GM19328 (cell line): ENCODE measurements around the gene F2RL3.

Experiments used
- ATAC-seq: cut with Tn5 transposase; IDR thresholded peaks from one replicate; pipeline ENCODE4 v1.9.1; 2021; ENCODE audit warnings: mild to moderate bottlenecking, moderate library complexity; ENCODE audit not compliant: unreplicated experiment

The F2RL3 gene

DNA sequence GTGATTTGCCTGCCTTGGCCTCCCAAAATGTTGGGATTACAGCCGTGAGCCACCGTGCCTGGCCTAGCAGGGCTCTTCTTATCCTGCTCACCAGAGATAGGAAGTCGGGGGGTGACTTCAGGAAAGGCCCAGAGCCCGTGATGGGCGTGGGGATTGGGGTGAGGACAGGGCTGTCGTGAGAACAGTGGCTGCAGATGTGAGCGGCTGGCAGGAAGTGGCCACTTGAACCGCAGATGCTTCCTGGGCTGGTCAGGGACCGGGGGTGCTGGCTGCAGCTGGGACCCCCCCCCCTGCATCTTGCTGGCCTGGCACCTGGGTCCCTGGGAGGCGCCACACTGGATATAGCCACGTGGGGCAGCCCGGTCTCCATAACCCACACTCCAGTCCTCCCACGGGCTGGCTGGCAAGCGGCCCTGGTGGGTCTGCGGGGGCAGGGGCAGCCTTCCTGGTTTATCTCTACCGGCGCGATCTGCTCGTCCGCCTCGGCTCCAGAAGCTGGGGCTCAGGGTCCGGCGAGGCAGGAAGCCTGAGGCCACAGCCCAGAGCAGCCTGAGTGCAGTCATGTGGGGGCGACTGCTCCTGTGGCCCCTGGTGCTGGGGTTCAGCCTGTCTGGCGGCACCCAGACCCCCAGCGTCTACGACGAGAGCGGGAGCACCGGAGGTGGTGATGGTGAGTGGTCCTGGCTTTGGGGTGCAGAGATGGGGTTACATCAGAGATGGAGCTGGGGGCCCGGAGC is at the start of gene F2RL3:
F2RL3 (plus strand) TSS at position 371 of the 737 bp plus-strand sequence; CDS start at position 562, 191 bp downstream.
- ATAC-seq: no peak

DNA sequence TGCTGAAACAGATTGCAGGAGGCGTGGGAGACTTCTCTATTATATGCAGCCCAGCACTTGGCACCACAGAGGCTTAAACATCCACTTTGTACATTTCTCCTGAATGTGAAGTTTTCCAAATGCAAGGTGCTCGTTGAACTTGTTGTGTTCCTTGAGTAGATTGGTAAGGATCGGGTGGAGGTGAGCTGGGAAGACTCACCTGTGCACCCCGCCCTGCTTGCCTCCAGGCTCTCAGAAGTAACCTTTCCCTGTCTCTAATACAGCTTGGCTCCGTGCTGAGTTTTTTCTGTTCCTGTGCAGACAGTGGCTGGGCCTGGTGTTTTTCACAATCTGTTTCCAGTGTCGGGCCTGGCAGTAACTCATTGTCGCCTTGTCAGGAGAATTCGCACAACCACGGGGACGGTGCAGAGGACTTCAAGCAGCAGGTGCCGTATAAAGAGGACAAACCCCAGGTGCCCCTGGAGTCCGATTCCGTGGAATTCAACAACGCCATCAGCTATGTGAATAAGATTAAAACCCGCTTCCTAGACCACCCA is 47.3 kb upstream of the F2RL3 start:
- ATAC-seq: no peak

DNA sequence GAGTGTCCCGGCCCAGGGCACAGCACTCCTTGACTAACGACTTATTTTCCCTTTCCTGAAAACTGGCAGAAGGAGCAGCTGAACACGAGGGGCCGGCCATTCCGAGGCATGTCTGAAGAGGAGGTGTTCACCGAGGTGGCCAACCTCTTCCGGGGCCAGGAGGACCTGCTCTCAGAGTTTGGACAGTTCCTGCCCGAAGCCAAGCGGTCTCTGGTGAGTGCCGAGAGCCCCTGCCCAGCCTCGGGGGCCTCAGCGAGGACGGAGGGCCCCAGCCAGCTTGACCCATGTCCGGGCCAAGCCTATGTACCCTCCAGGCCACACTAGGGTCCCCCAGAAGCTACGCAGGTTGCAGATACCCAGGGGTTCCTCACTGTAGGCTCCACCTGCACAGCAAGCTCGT is 41.9 kb upstream of the F2RL3 start:
- no peak for ATAC-seq

DNA sequence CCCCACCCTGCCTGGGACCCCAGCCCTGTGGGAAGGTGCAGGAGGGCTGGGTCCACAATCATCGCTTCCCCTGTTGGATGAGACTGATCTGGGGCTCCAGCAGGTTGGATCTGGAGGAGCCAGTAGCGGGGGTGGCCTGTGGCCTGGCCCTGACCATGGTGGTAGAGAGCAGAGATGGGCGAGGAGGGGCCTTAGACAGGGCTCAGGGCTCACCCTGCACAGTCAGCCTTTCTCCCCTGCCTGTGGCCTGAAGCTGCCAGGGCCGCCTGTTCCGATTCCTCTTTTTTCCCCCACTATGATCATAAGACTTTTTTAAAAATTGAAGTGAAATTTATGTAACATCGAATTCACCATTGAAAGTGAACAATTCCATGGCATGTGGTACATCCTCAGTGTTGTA is 41.4 kb upstream of the F2RL3 start:
- no peak for ATAC-seq

DNA sequence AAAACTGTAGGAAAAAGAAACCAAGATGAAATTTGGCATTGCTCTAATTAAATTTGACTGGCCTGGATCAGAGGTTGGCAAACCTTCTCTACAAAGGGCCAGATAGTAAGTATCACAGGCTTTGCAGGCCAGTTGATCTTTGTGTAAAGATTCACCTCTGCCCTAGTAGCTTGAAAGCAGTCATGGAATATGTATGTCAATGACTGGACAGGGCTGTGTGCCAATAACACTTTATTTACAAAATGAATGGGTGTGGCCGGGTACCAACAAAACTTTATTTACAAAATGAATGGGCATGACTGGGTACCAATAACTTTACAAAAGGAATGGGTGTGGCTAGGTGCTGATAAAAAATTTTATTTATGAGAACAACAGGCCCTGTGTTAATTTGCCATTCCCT is 39.6 kb upstream of the F2RL3 start:
- ATAC-seq: no peak

DNA sequence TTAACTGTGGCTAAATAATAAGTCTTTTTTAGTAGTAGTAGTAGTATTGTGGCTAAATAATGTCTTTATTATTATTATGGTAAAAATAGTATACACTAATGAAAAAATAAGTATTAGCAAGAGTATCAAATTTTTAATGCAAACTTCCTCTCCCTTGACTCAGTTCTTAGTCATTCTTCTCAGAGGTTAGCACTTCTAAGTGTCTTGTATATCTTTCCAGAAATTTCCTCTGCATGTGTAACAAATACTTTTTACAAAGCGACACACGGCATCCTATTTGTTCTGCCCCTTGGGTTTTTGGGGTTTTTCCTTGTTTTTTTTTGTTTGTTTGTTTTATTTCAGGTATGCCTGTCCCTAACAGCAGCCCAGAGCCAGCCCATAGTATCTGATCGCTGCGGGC is 38.7 kb upstream of the F2RL3 start:
- no peak for ATAC-seq

DNA sequence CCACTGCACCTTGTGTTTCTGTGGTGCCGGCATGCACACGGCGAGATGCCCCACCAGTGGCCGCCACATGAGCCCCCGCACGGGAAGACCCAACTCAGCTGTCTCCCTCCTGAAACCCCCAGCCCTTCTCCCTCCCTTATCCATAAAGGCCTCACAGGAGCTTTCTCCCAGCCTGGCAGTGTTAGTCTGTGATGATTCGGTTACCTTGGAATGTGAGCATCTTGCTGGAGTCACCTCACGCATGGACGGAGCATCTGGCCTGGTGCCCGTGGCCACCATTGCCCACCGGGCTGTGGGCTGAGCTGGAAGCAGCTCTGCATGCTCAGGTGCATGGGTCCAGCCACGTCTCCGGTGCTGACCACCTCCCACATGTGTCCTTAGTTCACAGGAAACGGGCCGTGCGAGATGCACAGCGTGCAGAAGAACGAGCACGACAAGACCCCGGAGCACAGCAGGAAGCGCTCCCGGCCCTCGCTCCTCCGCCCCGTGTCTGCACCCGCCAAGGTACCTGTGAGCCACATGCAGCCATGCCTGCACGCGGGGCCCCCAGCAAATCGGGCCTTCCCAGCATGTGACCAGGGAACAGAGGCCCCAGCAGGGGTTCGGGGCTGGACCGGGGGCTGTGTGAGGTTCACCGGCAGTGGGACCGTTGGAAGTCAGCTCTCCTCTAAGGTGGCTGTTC is 37.6 kb upstream of the F2RL3 start:
- no peak for ATAC-seq

DNA sequence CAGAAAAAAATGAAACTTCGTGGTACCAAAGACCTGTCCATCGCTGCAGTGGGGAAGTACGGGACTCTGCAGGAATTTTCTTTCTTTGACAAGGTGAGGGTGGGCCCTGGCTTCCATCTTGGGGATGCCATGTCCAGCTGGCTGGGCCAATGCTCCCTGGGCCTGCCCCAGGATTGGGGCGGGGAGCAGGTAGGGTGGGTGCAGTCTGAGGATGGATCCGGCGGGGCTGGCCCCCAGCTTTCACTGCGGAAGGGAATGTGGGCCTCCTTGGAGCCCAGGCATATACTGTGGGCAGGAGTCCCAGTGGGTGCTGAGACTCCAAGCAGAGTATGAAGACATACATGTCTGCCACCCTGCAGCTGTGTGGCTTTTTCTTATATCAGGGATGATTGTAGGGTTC is 35.7 kb upstream of the F2RL3 start:
- ATAC-seq: no peak

DNA sequence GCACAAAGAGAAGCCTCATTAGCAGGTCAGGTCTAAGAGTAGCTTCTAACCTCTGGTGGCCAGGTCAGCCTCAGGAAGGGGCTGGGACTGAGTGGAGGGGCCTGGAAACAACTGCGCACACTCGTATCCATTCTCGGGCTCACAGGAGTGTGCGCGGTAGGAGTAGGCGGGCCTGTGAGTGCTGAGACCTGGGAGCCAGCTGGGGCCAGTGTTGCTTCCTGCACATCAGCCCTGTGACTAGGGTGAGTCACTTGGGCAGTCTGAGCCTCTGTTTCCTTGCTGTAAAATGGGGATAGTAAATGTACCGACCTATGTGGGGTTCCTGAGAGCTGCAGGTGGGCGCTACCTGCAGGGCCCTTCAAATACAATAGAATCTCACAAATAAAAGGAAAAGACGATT is 32.7 kb upstream of the F2RL3 start:
- ATAC-seq: no peak

DNA sequence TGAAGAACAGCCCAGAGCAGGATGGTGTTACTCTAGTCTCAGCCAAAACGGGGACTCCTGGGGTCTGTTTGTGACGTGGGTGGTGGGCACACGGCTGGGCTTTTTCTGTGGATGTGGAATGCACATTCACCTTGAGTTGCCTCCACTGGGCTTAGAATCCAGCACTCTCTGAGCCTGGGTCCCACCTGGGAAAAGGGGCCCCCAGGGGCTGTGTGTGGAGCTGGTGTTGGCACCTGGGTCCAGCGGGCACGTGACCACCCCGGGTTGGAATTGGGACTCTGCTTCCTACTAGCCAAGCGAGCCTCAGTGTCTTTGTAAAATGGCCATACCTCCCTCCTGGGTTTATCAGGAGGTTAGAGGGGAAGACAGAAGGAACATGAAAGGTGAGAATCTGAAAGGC is 29.2 kb upstream of the F2RL3 start:
- no peak for ATAC-seq

DNA sequence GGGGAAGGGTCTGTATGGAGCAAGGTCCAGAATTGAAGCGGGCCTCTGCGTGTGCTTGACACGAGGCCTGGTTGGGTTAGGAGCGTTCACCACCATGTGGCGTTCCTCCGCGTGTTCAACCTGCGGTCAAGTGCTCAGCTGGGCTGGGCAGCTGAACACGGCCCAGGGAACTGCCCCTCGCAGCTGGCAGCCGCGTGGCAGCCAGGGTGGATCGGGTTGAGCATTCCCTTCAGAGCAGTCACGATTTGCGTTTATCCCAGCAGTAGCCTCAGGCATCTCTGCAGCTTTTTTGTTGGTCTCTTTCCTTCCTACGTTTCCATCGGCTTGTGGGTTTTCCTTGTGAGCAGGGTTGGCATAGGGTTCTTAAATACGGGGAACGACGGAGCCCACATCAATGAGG is 28.7 kb upstream of the F2RL3 start:
- no peak for ATAC-seq

DNA sequence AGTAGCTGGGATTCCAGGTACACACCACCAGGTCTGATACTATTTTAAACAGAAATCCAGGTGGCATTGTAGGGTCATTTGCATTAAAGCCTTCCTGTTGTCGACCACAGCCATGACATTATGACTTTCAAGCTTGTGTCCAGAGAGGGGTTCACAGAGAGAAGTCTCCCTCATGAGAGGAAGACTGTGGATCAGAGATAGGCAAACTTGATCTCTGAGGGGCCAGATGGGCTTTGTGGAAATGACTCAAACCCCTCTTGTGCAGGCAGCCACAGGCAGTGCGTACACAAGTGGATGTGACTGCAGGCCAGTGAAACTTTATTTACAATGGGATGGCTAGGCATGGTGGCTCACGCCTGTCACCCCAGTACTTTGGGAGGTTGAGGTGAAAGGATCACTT is 27.8 kb upstream of the F2RL3 start:
- no peak for ATAC-seq

DNA sequence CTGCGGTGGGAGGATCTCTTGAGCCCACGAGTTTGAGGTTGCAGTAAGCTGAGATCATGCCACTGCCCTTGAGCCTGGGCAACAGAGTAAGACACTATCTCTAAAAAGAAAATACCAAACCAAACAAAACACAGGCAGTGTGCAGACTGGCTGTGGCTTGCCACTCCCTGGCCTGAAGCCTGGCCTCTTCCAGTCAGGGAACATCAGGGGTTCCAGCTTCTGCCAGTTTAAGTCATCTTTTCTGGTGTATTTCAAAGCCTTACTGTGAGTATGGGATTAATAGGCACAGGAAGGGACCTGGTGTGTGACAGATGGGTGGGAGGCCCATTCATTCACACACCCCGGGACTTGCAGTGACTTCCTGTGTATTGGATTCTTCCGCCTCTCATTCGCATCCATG is 27.0 kb upstream of the F2RL3 start:
- no peak for ATAC-seq

DNA sequence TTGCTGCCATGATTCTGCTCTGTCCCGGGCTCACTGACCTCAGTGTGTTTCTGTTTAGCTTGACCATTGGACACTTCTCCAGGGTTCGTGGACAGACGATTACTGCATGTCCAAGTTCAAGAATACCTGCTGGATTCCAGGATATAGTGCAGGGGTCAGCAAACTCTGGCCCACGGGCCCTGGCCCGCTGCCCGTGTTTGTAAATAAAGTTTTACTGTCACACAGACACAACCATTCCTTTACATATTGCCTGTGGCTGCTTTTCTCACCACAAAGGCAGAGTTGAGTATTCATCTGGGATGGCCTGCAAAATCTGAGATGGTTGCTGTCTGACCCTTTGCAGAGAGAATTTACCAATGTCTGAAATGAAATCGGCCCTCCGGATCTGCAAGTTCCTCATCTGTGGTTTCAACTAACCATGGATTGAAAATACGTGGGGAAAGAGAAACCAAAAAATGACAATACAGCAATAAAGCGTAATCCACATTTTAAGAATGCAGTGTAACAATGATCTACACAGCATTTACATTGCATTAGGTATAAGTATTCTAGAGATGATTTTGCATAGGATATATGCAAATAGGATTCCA is 25.9 kb upstream of the F2RL3 start:
- ATAC-seq: no peak

DNA sequence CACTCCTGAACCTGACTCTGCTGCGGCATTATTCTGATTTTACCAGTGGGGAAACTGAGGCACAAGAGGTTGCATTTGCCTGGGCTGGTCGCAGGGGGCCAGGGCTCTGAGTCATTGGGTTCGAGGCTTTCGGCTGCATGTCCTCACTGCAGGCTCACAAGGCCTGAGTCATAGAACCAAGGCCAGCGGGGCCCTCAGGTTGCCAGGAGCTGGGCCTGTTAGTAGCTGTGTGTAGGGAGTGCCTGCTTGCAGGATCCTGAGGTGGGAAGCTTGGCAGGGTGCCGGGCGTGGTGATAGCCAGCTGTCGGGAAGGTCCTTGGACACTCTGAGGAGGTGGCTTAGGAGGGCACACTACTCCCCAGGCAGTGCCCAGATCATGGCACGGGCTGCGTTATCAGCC is 21.6 kb upstream of the F2RL3 start:
- no peak for ATAC-seq

DNA sequence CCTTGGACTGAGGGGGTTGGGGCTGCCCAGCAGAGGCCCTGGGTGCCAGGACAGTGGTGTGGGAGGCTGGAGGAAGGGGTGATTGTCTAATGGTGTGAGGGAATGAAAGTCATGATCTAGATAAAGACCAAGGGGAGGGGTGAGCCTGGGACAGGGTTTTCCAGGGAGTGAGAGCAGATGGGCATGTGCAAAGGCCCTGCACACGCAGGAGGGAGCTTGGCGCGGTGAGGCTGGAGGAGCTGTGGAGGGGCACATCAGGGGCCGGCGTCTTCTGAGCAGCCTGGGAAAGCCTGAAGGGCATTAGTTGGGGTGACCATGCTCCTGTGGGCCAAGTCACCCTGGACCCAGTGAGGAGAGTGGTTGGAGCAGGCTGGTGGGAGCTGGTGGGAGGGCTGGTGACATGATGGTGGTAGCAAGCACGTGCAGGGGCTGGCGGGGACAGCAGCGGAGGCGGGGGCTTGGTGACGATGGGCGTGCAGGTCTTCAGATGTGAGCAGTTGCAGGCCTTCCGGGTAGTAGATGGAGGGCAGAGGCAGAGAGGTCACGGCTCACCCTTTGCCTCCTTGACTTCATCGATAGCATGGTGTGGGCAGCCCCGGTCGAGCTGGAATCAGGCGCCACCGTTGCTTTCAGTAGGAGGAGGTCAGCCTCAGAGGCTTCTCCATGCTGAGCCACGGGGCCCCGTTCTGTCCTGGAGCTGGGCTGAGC is 20.2 kb upstream of the F2RL3 start:
- no peak for ATAC-seq

DNA sequence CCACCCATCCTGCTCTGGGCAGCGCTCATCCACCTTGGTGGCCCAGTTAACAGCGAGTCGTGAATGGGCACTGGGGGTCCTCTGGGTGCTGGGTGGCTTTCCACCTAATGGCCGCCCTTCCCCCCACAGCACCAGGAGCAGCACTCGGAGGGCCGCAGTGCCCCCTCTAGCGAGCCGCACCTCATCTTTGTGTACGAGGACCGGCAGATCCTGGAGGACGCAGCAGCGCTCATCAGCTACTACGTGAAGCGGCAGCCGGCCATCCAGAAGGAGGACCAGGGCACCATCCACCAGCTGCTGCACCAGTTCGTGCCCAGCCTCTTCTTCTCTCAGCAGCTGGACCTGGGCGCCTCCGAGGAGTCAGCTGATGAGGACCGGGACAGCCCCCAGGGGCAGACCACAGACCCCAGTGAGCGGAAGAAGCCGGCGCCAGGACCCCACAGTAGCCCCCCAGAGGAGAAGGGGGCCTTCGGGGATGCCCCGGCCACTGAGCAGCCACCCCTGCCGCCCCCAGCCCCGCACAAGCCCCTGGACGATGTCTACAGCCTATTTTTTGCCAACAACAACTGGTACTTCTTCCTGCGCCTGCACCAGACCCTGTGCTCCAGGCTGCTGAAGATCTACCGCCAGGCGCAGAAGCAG is 19.3 kb upstream of the F2RL3 start:
- no peak for ATAC-seq

DNA sequence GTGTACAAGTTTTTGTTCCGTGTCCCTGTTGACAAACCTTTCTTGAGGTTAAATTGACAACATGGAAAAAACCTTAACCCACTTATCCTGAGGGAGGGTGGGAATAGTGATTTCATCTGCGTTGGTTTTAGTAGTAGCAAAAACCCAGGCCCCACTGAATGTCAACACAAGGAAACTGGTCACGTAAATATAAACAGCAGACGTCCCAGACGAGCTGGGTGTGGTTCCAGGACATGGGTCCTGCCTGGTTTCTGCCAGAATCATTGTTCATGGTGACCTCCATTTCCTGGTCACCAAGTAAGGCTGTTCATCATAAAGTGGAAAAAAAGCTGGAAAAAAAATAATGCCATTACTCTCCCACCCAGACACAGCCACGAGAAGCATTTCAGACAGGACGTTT is 16.9 kb upstream of the F2RL3 start:
- no peak for ATAC-seq

DNA sequence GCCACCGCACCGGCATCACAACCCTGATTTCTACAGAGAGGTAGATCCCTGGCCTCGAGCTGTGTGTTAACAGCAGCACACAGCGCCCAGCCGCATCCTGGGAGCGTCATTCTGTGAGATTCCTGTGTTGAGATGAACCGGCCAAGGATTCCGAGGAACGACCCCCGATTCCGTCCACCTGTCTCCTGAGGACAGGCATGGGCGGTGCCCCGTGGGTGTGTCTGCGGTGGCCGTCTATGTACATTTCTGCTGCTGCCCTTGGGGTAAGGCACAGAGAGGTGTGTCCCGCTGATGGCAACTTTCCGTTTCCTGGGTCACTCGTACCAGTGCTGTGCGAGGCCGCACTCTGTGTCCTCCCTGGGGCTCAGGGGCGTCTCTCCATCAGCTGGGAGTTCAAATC is 16.1 kb upstream of the F2RL3 start:
- no peak for ATAC-seq

DNA sequence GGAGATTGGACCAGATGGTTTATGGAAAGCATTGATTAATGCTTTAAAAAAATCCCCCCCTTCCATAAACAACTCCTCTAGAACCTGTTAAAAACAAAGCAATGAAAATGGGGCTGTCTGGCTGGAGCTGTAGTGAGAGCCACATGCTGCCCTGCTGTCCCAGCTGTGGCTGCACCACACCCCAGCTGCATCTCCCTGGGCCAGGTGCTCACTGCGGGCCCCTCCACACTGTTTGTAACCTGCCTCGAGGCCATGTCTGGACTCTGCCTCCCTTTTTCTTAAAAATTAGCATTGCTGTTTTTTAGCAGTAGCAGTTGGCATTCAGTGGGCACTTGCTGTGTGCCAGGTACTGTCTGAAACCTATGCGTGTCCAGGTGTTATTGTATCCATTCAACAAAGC is 15.2 kb upstream of the F2RL3 start:
- ATAC-seq: no peak
